HG02678 (cell line): ENCODE results near the gene TAS2R3.
"Not testable (repeated sequence)": the region's sequence is repeated elsewhere in the genome, so short reads cannot be mapped to it uniquely, and the experiment has no call there.

Experiments used
- ATAC-seq: cut with Tn5 transposase; IDR thresholded peaks from one replicate; pipeline ENCODE4 v1.9.1; 2021; ENCODE audit warnings: mild to moderate bottlenecking, moderate library complexity; ENCODE audit not compliant: unreplicated experiment

TAS2R3 gene, protein sequence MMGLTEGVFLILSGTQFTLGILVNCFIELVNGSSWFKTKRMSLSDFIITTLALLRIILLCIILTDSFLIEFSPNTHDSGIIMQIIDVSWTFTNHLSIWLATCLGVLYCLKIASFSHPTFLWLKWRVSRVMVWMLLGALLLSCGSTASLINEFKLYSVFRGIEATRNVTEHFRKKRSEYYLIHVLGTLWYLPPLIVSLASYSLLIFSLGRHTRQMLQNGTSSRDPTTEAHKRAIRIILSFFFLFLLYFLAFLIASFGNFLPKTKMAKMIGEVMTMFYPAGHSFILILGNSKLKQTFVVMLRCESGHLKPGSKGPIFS

DNA sequence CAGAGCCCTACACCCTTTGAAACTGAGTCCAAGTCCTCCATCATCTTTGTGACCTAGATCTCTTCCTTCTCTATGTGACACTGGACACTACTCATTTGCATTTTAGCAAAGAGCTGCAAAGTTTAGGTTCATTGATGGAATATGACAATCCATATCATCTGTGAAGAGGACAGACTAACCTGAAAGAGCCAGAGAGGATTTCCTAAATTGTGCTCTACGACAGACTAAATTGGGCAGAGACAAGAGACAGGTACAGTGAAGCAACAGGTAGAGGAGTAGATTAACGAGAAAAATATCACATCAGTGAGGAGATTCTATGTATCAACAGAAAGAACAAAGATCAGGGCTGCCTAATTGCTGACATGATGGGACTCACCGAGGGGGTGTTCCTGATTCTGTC lies at the start of gene TAS2R3:
Gene TAS2R3, plus strand, starts transcription at position 301 of the 400 bp plus-strand sequence. Its CDS starts 62 bp downstream, at position 363.
- ATAC-seq, result no peak

DNA sequence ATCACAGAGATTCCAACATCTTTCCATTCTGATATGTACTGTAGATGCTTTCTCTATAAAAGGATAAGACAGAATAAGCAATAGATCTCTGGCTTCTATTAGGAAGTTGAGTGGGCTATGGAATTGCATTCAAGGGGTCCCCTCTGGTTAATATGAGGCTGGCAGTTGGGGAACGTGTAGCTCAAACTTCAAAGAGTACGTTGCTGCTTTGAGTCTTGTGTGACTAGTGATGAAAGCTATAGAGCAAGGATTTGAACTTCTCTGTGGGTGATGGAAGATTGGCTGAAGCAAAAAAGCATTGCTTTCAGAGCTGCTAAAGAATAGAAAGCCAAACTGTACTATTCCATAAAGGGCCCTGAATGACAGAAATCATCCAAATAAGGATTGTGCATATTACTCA lies 49.3 kb upstream of the TAS2R3 start:
- ATAC-seq, result no peak

DNA sequence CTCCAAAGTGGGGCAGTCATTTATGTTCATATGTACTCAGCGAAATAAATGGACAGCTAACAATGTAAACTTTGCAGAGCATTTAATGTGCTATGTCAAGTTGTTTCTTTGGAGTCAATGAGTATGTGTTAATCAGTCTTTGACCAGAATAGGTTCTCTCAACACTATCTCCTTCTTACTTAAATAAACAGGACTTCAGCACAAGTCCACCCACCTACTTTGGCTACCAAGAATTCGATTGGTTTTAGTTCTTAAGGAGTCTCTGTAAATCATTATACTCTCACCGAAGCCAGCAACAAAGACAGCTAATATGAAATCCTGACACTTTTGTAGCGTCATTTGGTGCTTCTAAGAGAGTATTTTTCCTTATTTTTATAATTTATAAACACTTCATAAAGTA lies 48.9 kb upstream of the TAS2R3 start:
- no peak for ATAC-seq

DNA sequence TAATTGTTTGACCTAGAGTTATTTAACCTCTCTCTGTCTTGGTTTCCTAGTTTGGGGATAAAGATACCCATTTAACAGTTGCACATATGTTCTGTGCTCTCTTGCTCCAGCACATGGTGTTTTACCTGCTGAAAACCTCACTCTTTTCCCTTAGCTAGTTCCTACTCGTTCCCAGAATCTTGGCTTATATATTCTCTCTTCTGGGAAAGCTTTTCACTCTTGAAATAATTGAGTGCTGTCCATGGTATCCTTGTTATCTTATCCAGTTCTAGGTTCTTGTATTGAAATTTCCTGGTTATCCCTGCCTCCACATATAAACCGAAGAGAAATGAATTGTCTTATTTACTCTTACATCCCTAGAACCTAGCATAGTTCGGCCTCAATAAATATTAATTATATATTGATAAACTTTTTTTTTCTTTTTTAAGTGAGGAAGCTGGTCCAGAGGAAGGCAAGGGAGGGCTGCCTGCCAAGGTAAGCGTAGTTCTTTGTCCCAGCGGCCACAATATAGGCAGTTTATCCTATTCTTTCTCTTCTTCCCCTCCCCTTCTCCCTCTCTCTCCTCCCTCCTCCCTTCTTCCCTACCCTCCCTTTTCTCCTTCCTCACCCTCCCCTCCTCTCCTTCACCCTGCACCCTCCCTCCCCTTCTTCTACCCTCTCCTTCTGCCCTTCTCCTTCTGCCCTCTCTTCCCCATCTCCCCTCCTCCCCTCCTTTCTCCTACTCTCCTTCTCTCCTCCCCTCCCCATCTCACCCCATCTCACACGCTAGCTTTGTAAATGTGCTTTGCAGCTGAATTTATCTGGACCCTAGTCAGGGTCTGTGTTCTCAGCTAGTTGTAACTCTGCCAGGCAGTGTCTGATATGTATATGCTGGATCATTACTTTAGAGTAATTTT lies 47.9 kb upstream of the TAS2R3 start:
- ATAC-seq, result no peak

DNA sequence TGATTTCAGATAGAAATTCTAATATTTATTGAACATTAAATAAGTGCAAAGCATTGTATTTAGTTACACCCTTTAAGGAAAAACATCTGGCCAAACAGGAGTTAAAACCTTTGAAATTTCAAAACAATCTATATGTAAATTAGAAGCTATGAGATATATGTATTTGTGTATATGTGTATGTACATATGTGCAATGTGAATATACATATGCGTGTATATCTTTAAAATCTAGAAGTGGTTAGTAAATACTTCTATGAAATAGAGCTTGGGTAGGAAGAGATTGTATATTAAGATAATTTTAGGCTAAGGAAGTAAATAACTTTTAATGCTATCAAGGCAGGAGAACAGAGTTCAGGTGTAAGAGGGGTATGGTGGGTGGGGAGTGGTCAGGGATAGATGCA lies 46.4 kb upstream of the TAS2R3 start:
- no peak for ATAC-seq

DNA sequence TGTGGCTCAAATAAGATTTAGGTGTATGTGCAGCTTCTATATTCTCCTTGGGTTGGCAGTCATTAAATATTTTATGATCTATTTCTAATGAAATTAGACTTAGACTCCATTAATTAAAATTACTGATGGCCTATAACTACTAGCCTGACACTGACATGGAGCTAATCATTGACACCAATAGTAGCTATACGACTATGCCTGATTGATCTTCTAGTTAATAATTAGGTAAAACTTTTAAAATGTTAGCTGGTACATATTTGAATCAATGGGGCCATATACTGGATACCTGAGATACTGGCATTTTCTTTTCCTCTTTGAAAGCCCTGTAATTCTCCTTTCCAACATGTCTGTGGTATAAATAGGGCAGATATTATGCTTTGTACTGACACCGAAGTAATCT lies 41.4 kb upstream of the TAS2R3 start:
- ATAC-seq, result peak; percentile 53

DNA sequence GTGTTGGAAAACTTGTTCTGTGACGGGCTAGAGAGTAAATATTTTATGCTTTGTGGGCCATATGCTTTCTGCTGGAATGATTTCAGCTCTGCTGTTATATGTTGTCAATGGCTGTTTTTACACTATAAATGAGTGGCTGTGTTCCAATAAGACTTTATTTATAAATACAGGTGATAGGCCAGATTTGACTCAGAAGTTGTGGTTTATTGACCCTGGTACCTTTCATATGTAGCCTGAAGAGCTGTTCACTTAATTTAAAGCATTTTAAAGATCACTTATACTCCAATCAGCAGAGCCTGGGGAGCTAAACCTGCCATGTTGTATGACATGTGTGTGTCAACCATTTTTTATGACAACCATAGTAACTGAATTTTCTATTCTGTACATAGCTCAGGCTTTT lies 34.9 kb upstream of the TAS2R3 start:
- no peak for ATAC-seq

DNA sequence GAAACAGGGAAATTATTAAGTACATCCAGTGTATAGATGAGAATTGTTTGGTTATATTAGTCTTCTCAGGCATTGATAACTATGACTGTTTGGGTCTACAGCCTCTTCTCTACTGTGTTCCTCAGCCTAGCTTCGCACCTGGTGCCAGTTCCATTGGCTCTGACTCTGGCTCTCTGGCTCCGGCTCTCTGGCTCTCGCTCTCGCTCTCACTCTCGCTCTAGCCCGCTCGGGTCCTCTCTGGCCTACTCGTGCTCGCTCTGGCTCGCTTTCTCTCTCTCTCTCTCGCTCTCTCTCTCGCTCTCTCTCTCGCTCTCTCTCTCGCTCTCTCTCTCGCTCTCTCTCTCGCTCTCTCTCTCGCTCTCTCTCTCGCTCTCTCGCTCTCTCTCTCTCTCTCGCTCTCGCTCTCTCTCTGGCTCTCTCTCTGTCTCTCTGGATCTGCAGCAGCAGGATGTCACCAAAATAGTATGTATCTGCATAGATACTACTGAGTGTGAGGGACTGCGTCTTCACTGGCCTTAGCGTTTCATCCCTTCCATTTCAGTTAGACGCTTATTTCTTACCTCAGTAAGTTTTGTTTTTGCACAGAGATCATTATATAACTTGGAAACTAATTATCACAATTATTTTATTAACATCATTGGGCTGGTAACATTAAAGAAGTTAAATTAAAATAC lies 32.3 kb upstream of the TAS2R3 start:
- ATAC-seq, result no peak

DNA sequence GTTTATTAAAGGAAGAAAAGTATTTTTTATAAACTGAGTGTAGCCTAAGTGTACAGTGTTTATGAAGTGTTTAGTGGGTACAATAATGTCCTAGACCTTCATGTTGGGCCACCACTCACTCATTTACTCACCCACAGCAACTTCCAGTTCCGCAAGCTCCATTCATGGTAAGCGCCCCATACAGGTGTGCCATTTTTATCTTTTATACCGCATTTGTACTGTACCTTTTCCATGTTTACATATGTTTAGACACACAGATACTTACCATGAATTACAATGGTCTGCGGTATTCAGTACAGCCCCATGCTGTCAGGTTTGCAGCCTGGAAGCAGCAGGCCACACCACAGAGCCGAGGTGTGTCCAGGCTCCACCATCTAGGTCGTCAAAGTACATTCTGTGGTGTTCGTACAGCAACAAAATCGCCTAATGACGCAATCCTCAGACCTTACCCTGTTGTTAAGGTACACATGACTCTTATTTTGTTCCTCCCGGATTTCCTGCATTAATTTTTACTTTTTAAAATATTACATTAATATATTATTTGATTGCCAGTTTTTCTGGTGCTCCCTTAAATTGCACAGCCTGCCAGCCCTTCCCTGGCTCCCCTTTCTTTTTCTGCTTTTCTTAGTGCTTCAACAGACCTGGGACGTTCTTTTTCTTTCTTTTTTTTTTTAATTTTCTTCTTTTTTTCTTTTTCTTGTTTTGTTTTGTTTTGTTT lies 26.6 kb upstream of the TAS2R3 start:
- no peak for ATAC-seq

DNA sequence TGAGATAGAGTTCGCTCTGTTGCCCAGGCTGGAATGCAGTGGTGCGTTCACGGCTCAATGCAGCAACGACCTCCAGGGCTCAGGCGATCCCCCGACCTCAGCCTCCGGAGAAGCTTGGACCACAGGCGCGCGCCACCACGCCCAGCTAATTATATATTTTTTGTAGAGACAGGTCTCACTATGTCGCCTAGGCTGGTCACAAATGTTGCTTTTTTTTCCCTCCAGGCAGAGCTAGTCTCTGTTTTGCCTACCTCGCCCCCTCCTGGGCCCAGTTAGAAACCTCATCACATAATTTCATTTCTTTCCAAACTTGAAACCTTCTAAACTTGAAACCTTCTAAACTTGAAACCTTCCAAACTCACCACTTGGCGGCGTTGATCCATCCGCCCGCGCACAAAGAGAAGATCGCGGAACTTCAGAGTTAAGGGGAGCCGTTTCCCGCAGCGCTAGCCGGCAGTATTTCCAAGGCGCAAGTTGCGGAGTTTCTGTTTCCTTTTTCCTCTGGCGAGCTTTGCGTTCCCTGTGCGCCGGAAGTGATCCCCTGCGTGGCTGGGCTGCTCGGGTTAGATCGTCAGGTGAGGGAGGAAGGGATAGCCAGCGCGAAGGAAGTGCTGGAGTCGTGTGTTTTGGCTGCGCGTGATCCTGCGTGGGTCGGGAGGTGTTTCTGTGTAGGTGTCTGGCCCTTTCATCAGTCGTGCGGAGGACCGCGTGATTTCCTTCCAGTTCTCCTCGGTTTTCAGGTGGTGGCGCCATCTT lies 25.9 kb upstream of the TAS2R3 start, which contains the start of gene SSBP1:
Gene SSBP1, plus strand, starts transcription at position 523 of the 756 bp plus-strand sequence. CDS start 809 bp downstream, outside the sequence.
- ATAC-seq, result peak; percentile 89

DNA sequence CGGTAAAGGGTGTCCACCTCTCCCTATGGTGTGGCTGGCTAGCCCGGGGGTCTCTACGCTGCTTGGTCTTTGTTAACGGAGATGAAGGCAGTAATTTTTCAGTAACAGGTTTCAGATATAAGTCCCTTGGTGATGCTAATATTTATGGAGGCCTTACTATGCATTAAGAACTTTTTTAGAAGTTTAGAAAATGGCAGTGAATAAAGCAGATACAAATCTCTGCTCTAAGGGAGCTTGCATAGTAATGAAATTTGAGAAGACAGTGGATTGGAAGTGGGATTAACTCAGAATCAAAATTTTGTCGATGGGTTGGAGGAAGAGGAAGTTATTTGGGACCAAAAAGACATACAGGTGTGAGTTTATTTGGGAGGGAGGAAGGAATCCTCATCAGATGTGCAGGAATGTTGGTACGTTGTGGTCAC lies 25.3 kb upstream of the TAS2R3 start:
- ATAC-seq, result no peak

DNA sequence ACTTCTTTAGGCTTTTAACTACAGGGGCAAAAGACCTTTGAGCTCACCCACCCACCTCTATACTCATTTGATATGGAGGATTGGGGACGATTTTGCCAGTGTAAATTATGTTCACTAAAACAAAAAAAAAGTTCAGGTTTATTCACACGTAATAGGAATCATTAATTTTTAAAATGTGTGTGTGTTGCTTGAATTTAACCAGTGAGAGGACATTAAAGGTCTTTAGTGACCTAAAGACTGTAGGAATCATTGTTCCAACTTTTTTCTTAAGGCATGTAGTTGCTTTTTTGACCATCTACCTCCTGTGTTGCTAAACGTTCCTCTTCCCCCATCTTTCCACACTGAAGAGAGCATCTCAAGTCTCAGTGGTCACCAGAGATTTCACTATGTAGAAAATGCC lies 24.6 kb upstream of the TAS2R3 start:
- ATAC-seq, result no peak

DNA sequence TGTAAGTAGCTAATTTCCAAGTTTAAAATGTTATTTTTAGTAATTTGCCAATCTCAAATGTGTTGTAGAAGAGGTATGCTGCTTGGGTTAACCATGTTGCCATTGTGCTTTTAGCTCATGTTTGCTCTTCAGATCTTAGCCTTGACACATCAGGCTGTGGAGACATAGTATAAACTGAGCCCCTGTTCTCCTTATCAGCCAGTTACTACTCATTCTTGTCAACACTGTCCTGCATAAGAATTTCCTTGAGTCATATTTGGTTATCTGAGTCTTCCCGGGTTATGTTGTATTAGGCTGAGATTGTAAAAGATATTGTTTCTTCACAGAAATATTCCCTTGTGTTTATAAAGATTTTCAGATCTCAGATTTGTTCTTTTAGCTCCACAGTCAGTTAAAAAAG lies 21.7 kb upstream of the TAS2R3 start:
- no peak for ATAC-seq

DNA sequence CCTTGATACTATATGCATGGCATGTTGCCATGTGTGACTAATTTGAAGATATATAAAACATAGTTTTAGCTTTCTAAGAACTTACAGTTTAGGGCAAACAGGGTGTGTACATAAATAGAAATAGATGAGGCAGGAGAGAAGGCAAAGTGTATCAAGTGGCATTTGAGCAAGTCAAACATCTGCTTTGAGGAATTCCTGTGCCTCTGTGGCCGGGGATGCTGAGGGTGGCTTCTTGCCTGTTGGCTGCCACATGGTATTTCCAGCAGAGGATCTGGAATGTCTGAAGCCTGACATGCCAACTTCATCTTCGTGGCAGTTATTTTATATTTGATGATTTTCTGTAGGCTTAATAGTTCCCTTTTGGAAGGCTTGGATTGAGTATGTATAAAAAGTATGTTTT lies 19.8 kb upstream of the TAS2R3 start:
- no peak for ATAC-seq

DNA sequence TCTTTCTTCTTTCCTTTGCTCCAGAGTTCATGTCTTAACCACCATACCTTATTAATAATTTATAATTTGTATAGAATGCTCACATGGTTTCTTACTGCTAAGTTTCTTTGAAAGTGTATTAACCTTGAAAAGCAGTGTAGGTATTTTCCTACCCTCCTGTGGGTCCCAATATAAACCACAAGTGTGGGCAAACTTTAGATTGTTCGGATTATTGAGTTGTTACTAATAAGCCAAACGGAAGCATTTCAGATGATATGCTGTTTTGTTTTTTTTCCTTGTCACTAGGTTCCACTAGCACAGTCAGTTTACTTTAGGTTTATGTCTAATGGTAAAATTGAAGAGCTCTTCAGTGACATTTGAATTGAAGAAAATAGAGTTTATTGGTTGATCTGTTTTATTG lies 15.5 kb upstream of the TAS2R3 start:
- no peak for ATAC-seq

DNA sequence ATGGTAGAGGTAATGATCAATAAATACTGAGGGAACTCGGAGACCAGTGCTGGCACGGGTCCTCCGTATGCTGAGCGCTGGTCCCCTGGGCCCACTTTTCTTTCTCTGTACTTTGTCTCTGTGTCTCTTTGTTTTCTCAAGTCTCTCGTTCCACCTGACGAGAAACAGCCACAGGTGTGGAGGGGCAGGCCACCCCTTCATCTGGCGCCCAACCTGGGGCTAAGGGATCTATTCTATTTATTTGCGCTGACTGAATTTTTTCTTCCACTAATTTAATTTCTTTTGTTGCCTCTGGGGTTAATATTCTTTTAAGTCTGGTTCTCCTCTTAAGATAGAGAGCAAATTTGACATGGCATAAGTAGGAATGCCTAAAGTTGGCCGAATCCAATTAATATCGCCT lies 12.0 kb upstream of the TAS2R3 start:
- not testable (repeated sequence) for ATAC-seq

DNA sequence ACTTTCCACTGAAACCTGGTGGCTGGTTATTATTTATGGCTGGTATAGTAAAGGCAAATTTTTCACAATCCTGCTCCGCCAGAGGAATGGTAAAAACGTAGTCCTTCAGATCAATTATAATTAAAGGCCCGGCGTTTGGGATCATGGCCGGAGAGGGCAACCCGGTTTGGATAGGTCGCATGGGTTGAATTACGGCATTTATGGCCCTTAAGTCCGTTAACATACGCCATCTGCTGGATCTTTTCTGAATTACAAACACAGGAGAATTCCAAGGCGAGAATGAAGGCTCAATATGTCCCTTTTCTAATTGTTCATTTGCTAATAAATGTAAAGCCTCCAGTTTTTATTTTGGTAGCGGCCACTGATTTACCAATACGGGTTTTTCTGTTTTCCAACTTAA lies 11.3 kb upstream of the TAS2R3 start:
- ATAC-seq, result no peak

DNA sequence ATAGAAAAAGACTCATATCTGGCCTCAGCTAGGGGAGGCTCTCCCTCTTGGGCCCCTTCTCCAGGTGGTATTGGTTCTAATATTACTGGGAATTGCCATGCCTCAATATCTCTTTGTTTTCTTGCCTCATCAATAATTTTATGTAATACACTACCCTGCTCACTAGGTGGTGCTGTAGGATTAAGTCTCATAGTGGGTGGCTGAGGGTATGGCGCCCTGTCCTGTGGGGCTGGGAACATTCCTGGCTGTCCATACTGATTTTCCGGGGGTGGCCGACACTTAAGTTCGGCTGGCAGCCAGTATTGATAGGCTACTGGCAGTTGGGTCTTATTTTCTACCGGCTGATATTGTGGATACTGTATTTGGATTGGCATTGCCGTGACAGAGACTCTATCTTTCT lies 9.0 kb upstream of the TAS2R3 start:
- ATAC-seq, result no peak

DNA sequence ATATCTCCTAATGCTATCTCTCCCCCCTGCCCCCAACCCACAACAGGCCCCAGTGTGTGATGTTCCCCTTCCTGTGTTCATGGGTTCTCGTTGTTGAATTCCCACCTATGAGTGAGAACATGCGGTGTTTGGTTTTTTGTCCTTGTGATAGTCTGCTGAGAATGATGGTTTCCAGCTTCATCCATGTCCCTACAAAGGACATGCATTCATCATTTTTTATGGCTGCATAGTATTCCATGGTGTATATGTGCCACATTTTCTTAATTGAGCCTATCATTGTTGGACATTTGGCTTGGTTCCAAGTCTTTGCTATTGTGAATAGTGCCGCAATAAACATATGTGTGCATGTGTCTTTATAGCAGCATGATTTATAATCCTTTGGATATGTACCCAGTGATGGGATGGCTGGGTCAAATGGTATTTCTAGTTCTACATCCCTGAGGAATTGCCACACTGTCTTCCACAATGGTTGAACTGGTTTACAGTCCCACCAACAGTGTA lies 6.2 kb downstream of the TAS2R3 start:
- ATAC-seq, result not testable (repeated sequence)

DNA sequence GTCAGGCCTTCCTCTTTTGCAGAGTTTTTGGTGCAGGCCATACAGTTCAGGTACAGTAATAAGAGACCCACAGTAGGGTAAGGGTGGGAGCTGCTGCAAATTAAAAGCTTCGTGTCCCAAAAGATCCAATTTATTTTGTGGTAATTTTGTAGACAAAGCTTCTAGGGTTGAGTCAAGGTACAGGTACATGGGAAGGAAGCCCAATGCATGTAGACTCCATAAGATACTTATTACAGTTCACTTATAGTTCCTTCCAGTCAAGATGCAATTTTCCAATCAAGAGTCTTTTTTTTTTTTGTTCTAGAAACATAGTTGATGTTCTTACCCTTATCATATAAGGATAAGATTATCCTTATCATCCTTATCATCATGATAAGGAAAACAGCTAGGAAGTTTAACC lies 12.5 kb downstream of the TAS2R3 start, which contains the start of gene TAS2R4:
Gene TAS2R4, plus strand, starts transcription at position 301 of the 400 bp plus-strand sequence. CDS start 1,815 bp downstream, outside the sequence.
- ATAC-seq, result no peak
